ENCODE results near the gene ARTN. TPM values are rescaled to one million over a fixed set of nuclear protein-coding genes. Genes with fewer than 3 reads are reported as not detected.

The ARTN gene
- total RNA-seq, 1 experiment from 2014 or later, result not detected

GRCh38 chr1:43960798-43961197 lies 27.2 kb downstream of the ARTN start:
- in situ Hi-C loops (cut with HindIII; ENCODE audit: low pct_unique_long_range_greater_than_20kb, low sequenced_read_pairs), result no loop called here
- DNase-seq (ENCODE audit: low read depth), result no peak

GRCh38 chr1:43961692-43962091 lies 28.1 kb downstream of the ARTN start:
- no peak for DNase-seq (ENCODE audit: low read depth)
- in situ Hi-C loops (cut with HindIII; ENCODE audit: low pct_unique_long_range_greater_than_20kb, low sequenced_read_pairs), result no loop called here

- no peak for DNase-seq (ENCODE audit: low read depth)
- in situ Hi-C loops (cut with HindIII; ENCODE audit: low pct_unique_long_range_greater_than_20kb, low sequenced_read_pairs), result no loop called here
Measured at GRCh38 chr1:43962324-43962723, 28.7 kb downstream of the ARTN start.

- no peak for DNase-seq (ENCODE audit: low read depth)
- in situ Hi-C loops (cut with HindIII; ENCODE audit: low pct_unique_long_range_greater_than_20kb, low sequenced_read_pairs), result no loop called here
Measured at GRCh38 chr1:43963006-43963405, 29.4 kb downstream of the ARTN start.

- in situ Hi-C loops (cut with HindIII; ENCODE audit: low pct_unique_long_range_greater_than_20kb, low sequenced_read_pairs), result no loop called here
- DNase-seq (ENCODE audit: low read depth), result no peak
Measured at GRCh38 chr1:43963890-43964289, 30.3 kb downstream of the ARTN start.

GRCh38 chr1:43965316-43965715 lies 31.7 kb downstream of the ARTN start:
- DNase-seq (ENCODE audit: low read depth), result no peak
- in situ Hi-C loops (cut with HindIII; ENCODE audit: low pct_unique_long_range_greater_than_20kb, low sequenced_read_pairs), result no loop called here

- DNase-seq (ENCODE audit: low read depth), result peak; percentile 39
- in situ Hi-C loops (cut with HindIII; ENCODE audit: low pct_unique_long_range_greater_than_20kb, low sequenced_read_pairs), result no loop called here
Measured at GRCh38 chr1:43968348-43968948, 34.8 kb downstream of the ARTN start.

- in situ Hi-C loops (cut with HindIII; ENCODE audit: low pct_unique_long_range_greater_than_20kb, low sequenced_read_pairs), result no loop called here
- no peak for DNase-seq (ENCODE audit: low read depth)
Measured at GRCh38 chr1:43969416-43969745, 35.8 kb downstream of the ARTN start.

DNA sequence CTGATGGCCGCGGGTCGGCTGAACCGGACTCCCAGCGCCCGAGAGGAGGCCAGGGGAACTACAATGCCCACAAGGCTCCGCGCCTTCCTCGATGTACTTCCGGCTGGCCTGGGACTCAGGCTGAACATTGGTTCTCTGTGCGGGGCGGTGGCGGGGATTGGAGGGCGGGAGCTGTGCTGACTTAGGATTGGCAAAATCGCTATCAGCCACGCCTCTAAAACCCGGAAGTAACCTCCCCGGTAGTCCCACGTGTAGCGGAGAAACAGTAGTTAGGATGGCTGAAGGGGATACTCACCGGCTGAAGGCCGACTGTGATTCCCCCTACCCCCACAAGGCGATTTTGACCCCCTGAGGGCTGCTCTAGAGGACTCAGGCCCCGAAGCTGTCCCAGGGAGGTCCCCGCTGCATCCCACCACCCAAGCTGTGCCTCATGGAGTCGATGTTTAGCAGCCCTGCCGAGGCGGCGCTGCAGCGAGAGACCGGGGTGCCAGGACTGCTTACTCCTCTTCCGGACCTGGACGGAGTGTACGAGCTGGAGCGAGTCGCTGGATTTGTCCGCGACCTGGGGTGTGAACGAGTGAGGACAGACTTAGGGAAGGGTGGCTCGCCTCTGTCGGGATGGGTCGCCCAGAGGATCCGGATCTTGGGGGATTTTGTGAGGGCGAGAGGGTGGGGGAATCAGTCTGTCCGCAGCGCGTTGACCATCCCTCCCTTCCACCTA lies 36.3 kb downstream of the ARTN start, which contains the start of gene DPH2:
Gene DPH2 (plus strand): TSS at position 265 of the 721 bp plus-strand sequence. CDS start 166 bp downstream, at position 431.
- DNase-seq (ENCODE audit: low read depth), result peak; percentile 83
- in situ Hi-C loops (cut with HindIII; ENCODE audit: low pct_unique_long_range_greater_than_20kb, low sequenced_read_pairs), result no loop called here

GRCh38 chr1:43970502-43970901 lies 36.9 kb downstream of the ARTN start:
- no peak for DNase-seq (ENCODE audit: low read depth)
- in situ Hi-C loops (cut with HindIII; ENCODE audit: low pct_unique_long_range_greater_than_20kb, low sequenced_read_pairs), result no loop called here

- no peak for DNase-seq (ENCODE audit: low read depth)
- in situ Hi-C loops (cut with HindIII; ENCODE audit: low pct_unique_long_range_greater_than_20kb, low sequenced_read_pairs), result no loop called here
Measured at GRCh38 chr1:43970911-43971310, 37.3 kb downstream of the ARTN start.

DNA sequence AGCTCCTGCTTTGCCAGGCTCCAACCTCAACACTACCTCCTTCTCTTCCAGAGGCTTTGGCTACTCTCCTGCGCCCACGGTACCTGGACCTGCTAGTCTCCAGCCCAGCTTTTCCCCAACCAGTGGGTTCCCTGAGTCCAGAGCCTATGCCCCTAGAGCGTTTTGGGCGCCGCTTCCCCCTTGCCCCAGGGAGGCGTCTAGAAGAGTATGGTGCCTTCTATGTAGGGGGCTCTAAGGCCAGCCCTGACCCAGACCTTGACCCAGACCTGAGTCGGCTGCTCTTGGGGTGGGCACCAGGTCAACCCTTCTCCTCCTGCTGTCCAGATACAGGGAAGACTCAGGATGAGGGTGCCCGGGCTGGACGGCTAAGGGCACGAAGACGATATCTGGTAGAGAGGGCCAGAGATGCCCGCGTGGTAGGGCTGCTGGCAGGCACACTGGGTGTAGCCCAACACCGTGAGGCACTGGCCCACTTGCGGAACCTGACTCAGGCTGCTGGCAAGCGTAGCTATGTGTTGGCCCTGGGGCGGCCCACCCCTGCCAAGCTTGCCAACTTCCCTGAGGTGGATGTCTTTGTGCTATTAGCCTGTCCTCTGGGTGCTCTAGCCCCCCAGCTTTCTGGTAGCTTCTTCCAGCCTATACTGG lies 37.9 kb downstream of the ARTN start:
- in situ Hi-C loops (cut with HindIII; ENCODE audit: low pct_unique_long_range_greater_than_20kb, low sequenced_read_pairs), result no loop called here
- no peak for DNase-seq (ENCODE audit: low read depth)

DNA sequence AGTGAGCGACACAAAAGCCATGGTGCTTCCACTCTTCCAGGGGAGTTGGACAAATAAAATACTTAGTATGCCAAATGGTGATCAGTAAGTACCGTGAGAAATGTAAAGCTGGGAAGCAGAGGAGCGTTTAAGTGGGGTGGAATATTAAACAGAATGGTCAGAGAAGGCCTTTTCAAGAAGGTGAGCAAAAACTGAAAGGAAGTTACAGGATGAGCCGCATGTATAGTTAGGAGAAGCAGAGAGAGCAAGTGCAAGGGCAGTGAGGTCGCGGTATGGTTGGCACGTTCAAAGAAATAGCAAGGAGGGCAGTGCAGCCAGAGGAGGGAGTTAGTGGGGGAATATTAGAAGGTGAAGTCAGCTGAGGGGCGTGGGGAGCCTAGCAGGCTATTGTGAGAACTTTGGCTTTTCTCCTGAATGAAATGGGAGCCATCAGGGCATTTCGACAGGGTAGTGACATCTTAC lies 40.4 kb downstream of the ARTN start:
- no peak for DNase-seq (ENCODE audit: low read depth)
- in situ Hi-C loops (cut with HindIII; ENCODE audit: low pct_unique_long_range_greater_than_20kb, low sequenced_read_pairs), result no loop called here

DNA sequence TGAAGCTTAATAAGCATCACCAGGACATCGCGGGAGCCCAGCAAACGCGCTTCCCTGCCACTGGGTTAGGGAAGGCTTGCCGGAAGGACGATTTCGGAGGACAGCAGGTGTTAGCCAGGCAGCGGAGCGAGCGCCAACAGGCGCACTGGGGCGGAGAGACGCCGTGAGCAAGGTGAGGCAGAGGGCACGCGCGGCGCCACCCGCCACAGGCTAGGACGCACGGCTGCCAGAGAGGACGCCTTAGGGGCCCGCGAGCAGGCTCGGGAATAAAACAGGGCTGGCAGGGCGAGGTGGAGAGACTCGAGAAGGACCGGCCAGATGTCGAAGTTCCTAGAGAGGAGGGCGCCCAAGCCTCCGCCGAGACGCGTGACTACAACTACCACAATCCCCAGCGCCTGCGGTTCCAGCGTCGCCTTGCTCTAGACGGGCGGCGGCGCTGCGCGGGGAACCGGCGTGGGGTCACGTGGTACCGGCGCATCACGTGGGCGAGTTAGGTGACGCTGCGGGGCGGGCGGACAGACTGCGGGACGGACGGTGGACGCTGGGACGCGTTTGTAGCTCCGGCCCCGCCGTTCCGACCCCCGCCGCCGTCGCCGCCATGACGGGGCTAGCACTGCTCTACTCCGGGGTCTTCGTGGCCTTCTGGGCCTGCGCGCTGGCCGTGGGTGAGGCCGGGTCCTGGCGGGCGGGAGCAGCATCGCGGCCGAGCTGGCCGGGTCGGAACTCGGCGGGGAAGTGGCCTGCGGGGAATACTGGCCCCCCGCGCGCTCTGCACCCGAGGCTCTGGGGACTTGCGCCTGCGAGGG lies 41.0 kb downstream of the ARTN start, which contains the start of gene ATP6V0B:
Gene ATP6V0B (plus strand): TSS at position 518 of the 806 bp plus-strand sequence. CDS start 81 bp downstream, at position 599.
- peak; percentile 87 for DNase-seq (ENCODE audit: low read depth)
- in situ Hi-C loops (cut with HindIII; ENCODE audit: low pct_unique_long_range_greater_than_20kb, low sequenced_read_pairs), result no loop called here

GRCh38 chr1:43975249-43975961 lies 41.8 kb downstream of the ARTN start:
- in situ Hi-C loops (cut with HindIII; ENCODE audit: low pct_unique_long_range_greater_than_20kb, low sequenced_read_pairs), result no loop called here
- no peak for DNase-seq (ENCODE audit: low read depth)

- no peak for DNase-seq (ENCODE audit: low read depth)
- in situ Hi-C loops (cut with HindIII; ENCODE audit: low pct_unique_long_range_greater_than_20kb, low sequenced_read_pairs), result no loop called here
Measured at GRCh38 chr1:43976045-43976444, 42.4 kb downstream of the ARTN start.

DNA sequence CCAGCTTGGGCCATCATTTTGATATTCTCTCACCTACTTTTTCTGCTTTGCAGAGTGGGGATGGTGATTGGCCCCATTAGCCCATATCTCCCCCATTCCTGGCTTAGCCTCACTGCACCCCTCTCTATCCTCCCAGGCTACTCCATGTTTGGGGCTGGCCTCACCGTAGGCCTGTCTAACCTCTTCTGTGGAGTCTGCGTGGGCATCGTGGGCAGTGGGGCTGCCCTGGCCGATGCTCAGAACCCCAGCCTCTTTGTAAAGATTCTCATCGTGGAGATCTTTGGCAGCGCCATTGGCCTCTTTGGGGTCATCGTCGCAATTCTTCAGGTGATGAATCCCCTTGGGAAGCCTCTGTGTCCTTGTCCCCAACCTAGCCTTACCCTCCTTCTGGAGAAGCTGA lies 43.3 kb downstream of the ARTN start:
- DNase-seq (ENCODE audit: low read depth), result no peak
- in situ Hi-C loops (cut with HindIII; ENCODE audit: low pct_unique_long_range_greater_than_20kb, low sequenced_read_pairs), result no loop called here

Data from Caki2 (cell line).